KMS-11 (cell line): ENCODE results near the gene CYSTM1.

Experiments
- H2AFZ ChIP-seq: fragments of 200-600 bp; sonication (generic); 2 replicates; pipeline ENCODE4 v1.6.1; 2016; ENCODE audit warnings: antibody characterized with exemption, mixed run types, low read depth
- H3K27ac ChIP-seq: fragments of 200-600 bp; sonication (generic); 2 replicates; pipeline ENCODE4 v1.6.1; 2016; ENCODE audit warnings: mild to moderate bottlenecking, mixed run types
- H3K27me3 ChIP-seq: fragments of 200-600 bp; sonication (generic); 2 replicates; pipeline ENCODE4 v1.6.1; 2017; ENCODE audit warnings: mild to moderate bottlenecking, low read depth, mixed run types, moderate library complexity; ENCODE audit not compliant: insufficient read depth
- H3K36me3 ChIP-seq: fragments of 200-600 bp; sonication (generic); 2 replicates; pipeline ENCODE4 v1.6.1; 2017; ENCODE audit warnings: mild to moderate bottlenecking, mixed run types; ENCODE audit not compliant: insufficient read depth
- H3K4me1 ChIP-seq: fragments of 200-600 bp; sonication (generic); 2 replicates; pipeline ENCODE4 v1.6.1; 2016; ENCODE audit warnings: mild to moderate bottlenecking, low read depth, mixed run types; ENCODE audit not compliant: poor library complexity, severe bottlenecking
- H3K4me2 ChIP-seq: fragments of 200-600 bp; sonication (generic); 2 replicates; pipeline ENCODE4 v1.7.0; 2016; ENCODE audit warnings: mild to moderate bottlenecking, mixed run types
- H3K4me3 ChIP-seq: fragments of 200-600 bp; sonication (generic); IDR thresholded peaks from 2 replicates; pipeline ENCODE4 v1.6.1; 2017; ENCODE audit warnings: low read depth, low read length, mixed read lengths; ENCODE audit not compliant: insufficient read depth
- H3K79me2 ChIP-seq: fragments of 200-600 bp; sonication (generic); 2 replicates; pipeline ENCODE4 v1.6.1; 2016; ENCODE audit warnings: low read depth, mixed run types; ENCODE audit not compliant: insufficient read depth
- H3K9ac ChIP-seq: fragments of 200-600 bp; sonication (generic); 2 replicates; pipeline ENCODE4 v1.6.1; 2016; ENCODE audit warnings: mild to moderate bottlenecking, mixed run types
- H4K20me1 ChIP-seq: fragments of 200-600 bp; sonication (generic); 2 replicates; pipeline ENCODE4 v1.6.1; 2016; ENCODE audit warnings: mild to moderate bottlenecking, mixed run types; ENCODE audit not compliant: insufficient read depth
- TF ChIP-seq, protein P1 (sequence below): fragments of 200-600 bp; sonication (generic); conservative IDR thresholded peaks from 2 replicates; pipeline ENCODE4 v1.6.1; 2017; ENCODE audit warnings: low read depth, mild to moderate bottlenecking, antibody characterized with exemption, low read length, moderate library complexity, mixed read lengths

Gene CYSTM1

DNA sequence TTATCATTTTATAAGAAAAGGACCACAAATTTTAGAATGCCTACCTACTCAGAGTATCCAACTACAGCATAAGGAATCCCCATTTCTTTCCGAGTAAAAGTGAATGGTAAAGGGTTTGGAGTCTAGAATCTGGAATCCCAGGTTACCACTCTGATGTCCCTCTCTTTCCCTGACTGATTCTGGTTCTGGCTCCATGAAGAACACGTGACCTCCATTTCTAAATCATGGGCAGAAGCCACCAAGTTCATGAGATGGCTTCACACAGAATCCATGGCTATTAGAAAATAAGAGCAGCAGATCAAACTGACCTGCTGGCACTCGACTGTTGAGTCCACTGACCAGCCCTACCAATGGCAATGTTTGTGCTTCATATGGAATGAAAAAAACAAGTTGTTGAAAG lies 87.2 kb downstream of the CYSTM1 start:
- H3K27ac ChIP-seq = no peak overlapping the region
- H3K4me1 ChIP-seq = peaks cover 31% of the 10 kb centered on the region
- H3K79me2 ChIP-seq = no peaks in the 10 kb centered on the region
- H3K4me2 ChIP-seq = no peak overlapping the region
- H2AFZ ChIP-seq = no peak overlapping the region
- no peak overlapping the region for H3K9ac ChIP-seq
- TF ChIP-seq, protein P1, sequence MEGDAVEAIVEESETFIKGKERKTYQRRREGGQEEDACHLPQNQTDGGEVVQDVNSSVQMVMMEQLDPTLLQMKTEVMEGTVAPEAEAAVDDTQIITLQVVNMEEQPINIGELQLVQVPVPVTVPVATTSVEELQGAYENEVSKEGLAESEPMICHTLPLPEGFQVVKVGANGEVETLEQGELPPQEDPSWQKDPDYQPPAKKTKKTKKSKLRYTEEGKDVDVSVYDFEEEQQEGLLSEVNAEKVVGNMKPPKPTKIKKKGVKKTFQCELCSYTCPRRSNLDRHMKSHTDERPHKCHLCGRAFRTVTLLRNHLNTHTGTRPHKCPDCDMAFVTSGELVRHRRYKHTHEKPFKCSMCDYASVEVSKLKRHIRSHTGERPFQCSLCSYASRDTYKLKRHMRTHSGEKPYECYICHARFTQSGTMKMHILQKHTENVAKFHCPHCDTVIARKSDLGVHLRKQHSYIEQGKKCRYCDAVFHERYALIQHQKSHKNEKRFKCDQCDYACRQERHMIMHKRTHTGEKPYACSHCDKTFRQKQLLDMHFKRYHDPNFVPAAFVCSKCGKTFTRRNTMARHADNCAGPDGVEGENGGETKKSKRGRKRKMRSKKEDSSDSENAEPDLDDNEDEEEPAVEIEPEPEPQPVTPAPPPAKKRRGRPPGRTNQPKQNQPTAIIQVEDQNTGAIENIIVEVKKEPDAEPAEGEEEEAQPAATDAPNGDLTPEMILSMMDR = no peak
- H4K20me1 ChIP-seq = no peaks in the 10 kb centered on the region
- H3K36me3 ChIP-seq = no peaks in the 10 kb centered on the region
- no peaks in the 10 kb centered on the region; the same call in 1 of the 2 replicates for H3K27me3 ChIP-seq
- H3K4me3 ChIP-seq = no peak overlapping the region

- no peak overlapping the region for H3K9ac ChIP-seq
- peaks cover 37% of the 10 kb centered on the region for H3K4me1 ChIP-seq
- TF ChIP-seq, protein P1 = no peak
- H4K20me1 ChIP-seq = no peaks in the 10 kb centered on the region; the same call in 1 of the 2 replicates
- no peak overlapping the region for H3K4me3 ChIP-seq
- H3K27ac ChIP-seq = no peak overlapping the region
- H2AFZ ChIP-seq = no peak overlapping the region
- H3K79me2 ChIP-seq = no peaks in the 10 kb centered on the region
- H3K4me2 ChIP-seq = no peak overlapping the region
- H3K27me3 ChIP-seq = no peaks in the 10 kb centered on the region; the same call in 1 of the 2 replicates
- H3K36me3 ChIP-seq = no peaks in the 10 kb centered on the region
Measured at GRCh38 chr5:140262839-140263238, 87.9 kb downstream of the CYSTM1 start.

- Histone ChIP-seq H4K20me1 (no peaks in the 10 kb centered on the region; the same call in 1 of the 2 replicates), H3K27ac (no peak overlapping the region), H3K4me1 (peaks cover 49% of the 10 kb centered on the region), H3K4me2 (peak overlapping the region; percentile 31), H3K9ac (no peak overlapping the region), H3K79me2 (no peaks in the 10 kb centered on the region), H3K4me3 (no peak overlapping the region), H3K36me3 (no peaks in the 10 kb centered on the region), H3K27me3 (no peaks in the 10 kb centered on the region; the same call in 1 of the 2 replicates), H2AFZ (no peak overlapping the region)
- TF ChIP-seq, protein P1 = no peak
Measured at GRCh38 chr5:140265845-140266244, 90.9 kb downstream of the CYSTM1 start.

DNA sequence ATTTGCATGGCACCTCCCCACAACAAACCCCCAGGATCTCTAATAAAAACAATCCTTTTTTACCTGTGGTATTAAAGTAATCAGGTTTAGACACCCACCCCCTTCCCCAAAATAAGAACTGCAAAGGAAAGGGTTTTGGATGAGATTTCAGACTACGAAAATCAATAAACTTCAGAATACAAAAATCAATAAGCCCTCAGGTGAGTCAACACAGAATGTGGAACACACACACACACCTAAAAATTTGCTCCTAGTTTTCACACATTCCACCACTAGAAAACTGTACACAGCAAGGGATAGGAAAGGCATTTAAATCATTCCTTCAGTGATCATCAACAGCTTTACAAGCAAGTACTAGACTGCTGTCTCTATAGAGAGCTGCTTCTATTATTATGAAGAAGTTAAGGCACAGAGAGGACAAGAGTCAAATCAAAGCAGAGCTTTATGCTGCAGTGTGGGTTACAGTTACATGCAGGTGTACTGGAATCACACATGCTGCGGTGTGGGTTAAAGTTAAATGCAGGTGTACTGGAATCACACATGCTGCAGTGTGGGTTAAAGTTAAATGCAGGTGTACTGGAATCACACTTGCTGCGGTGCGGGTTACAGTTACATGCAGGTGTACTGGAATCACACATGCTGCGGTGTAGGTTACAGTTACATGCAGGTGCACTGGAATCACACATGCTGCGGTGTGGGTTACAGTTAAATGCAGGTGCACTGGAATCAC lies 91.6 kb downstream of the CYSTM1 start:
- peaks cover 49% of the 10 kb centered on the region for H3K4me1 ChIP-seq
- peak overlapping the region; percentile 31 for H3K4me2 ChIP-seq
- no peaks in the 10 kb centered on the region for H3K36me3 ChIP-seq
- H3K4me3 ChIP-seq = no peak overlapping the region
- H3K79me2 ChIP-seq = no peaks in the 10 kb centered on the region
- no peaks in the 10 kb centered on the region; the same call in 1 of the 2 replicates for H4K20me1 ChIP-seq
- TF ChIP-seq, protein P1 = no peak
- H3K27ac ChIP-seq = peak overlapping the region; percentile 26; the same call in 1 of the 2 replicates
- no peak overlapping the region for H3K9ac ChIP-seq
- no peaks in the 10 kb centered on the region; the same call in 1 of the 2 replicates for H3K27me3 ChIP-seq
- no peak overlapping the region for H2AFZ ChIP-seq
